ENCODE data around the gene CPEB3.

CPEB3 gene

GRCh38 chr10:92074126-92074887 lies 216.6 kb downstream of the CPEB3 start:
- Histone ChIP-seq H3K27me3 (ENCODE audit: insufficient read depth, poor library complexity, severe bottlenecking) (no peaks in the 10 kb centered on the region), H3K27ac (replicated peaks) (no peak overlapping the region), H3K4me3 (replicated peaks; ENCODE audit: insufficient read depth, low read length) (no peak overlapping the region)
- TF ChIP-seq GABPA (IDR thresholded peaks at IDR 0.05; ENCODE audit: low read depth) (no peak), SPI1 (IDR thresholded peaks at IDR 0.05; ENCODE audit: borderline replicate concordance, low read depth) (no peak), REST (IDR thresholded peaks at IDR 0.05; ENCODE audit: insufficient replicate concordance, low read depth) (no peak), CTCF (IDR thresholded peaks at IDR 0.05; ENCODE audit: insufficient read depth, low read length) (no peak), POLR2AphosphoS5 (IDR thresholded peaks at IDR 0.05; ENCODE audit: low read depth) (no peak)
- no peak for DNase-seq (ENCODE audit: low read depth in 1 of 2, low spot score in 1 of 2)

- TF ChIP-seq GABPA (IDR thresholded peaks at IDR 0.05; ENCODE audit: low read depth) (no peak), REST (IDR thresholded peaks at IDR 0.05; ENCODE audit: insufficient replicate concordance, low read depth) (no peak), SPI1 (IDR thresholded peaks at IDR 0.05; ENCODE audit: borderline replicate concordance, low read depth) (no peak), CTCF (IDR thresholded peaks at IDR 0.05; ENCODE audit: insufficient read depth, low read length) (no peak), POLR2AphosphoS5 (IDR thresholded peaks at IDR 0.05; ENCODE audit: low read depth) (no peak)
- Histone ChIP-seq H3K4me3 (replicated peaks; ENCODE audit: insufficient read depth, low read length) (no peak overlapping the region), H3K27me3 (ENCODE audit: insufficient read depth, poor library complexity, severe bottlenecking) (no peaks in the 10 kb centered on the region), H3K27ac (replicated peaks) (no peak overlapping the region)
- DNase-seq (ENCODE audit: low read depth in 1 of 2, low spot score in 1 of 2), result no peak
These were observed 222.0 kb downstream of the CPEB3 start for GRCh38 chr10:92068900-92069299.

GRCh38 chr10:92066386-92066785 lies 224.5 kb downstream of the CPEB3 start:
- H3K4me3 ChIP-seq (replicated peaks; ENCODE audit: insufficient read depth, low read length), result no peak overlapping the region
- H3K27me3 ChIP-seq (ENCODE audit: insufficient read depth, poor library complexity, severe bottlenecking), result no peaks in the 10 kb centered on the region
- TF ChIP-seq GABPA (IDR thresholded peaks at IDR 0.05; ENCODE audit: low read depth) (no peak), REST (IDR thresholded peaks at IDR 0.05; ENCODE audit: insufficient replicate concordance, low read depth) (no peak), POLR2AphosphoS5 (IDR thresholded peaks at IDR 0.05; ENCODE audit: low read depth) (no peak), CTCF (IDR thresholded peaks at IDR 0.05; ENCODE audit: insufficient read depth, low read length) (no peak), SPI1 (IDR thresholded peaks at IDR 0.05; ENCODE audit: borderline replicate concordance, low read depth) (no peak)

More at GRCh38 chr10:92066386-92066785, 224.5 kb downstream of the CPEB3 start:
- H3K27ac ChIP-seq (replicated peaks), result no peak overlapping the region
- DNase-seq (ENCODE audit: low read depth in 1 of 2, low spot score in 1 of 2), result no peak
